ENCODE data around the gene PRKCA. TPM values are rescaled to one million over a fixed set of nuclear protein-coding genes. Genes with fewer than 3 reads are reported as not detected.

The PRKCA gene
- polyA plus RNA-seq, 3 donors: 24.5 to 28.5 (median 27.0) TPM

- no peak for DNase-seq (ENCODE audit: extremely low read depth in 1 of 11, low read depth in 9 of 11, low spot score in 4 of 11)
Measured at GRCh38 chr17:66772148-66772812, 469.9 kb downstream of the PRKCA start.

GRCh38 chr17:66775271-66775670 is 472.9 kb downstream of the PRKCA start:
- DNase-seq (ENCODE audit: extremely low read depth in 1 of 11, low read depth in 9 of 11, low spot score in 4 of 11): no peak

- no peak for DNase-seq (ENCODE audit: extremely low read depth in 1 of 11, low read depth in 9 of 11, low spot score in 4 of 11)
Measured at GRCh38 chr17:66775881-66776400, 473.5 kb downstream of the PRKCA start.

- no peak for DNase-seq (ENCODE audit: extremely low read depth in 1 of 11, low read depth in 9 of 11, low spot score in 4 of 11)
Measured at GRCh38 chr17:66776999-66777688, 474.7 kb downstream of the PRKCA start.

- no peak for DNase-seq (ENCODE audit: extremely low read depth in 1 of 11, low read depth in 9 of 11, low spot score in 4 of 11)
Measured at GRCh38 chr17:66777689-66778225, 475.3 kb downstream of the PRKCA start.

GRCh38 chr17:66778531-66779236 is 476.3 kb downstream of the PRKCA start:
- DNase-seq (ENCODE audit: extremely low read depth in 1 of 11, low read depth in 9 of 11, low spot score in 4 of 11): no peak

- DNase-seq (ENCODE audit: extremely low read depth in 1 of 11, low read depth in 9 of 11, low spot score in 4 of 11): no peak
Measured at GRCh38 chr17:66779237-66779606, 476.8 kb downstream of the PRKCA start.

GRCh38 chr17:66781135-66781534 is 478.7 kb downstream of the PRKCA start:
- no peak for DNase-seq (ENCODE audit: extremely low read depth in 1 of 11, low read depth in 9 of 11, low spot score in 4 of 11)

- no peak for DNase-seq (ENCODE audit: extremely low read depth in 1 of 11, low read depth in 9 of 11, low spot score in 4 of 11)
Measured at GRCh38 chr17:66782851-66783250, 480.4 kb downstream of the PRKCA start.

GRCh38 chr17:66783656-66784381 is 481.4 kb downstream of the PRKCA start:
- DNase-seq (ENCODE audit: extremely low read depth in 1 of 11, low read depth in 9 of 11, low spot score in 4 of 11): no peak

GRCh38 chr17:66784621-66785364 is 482.4 kb downstream of the PRKCA start:
- DNase-seq (ENCODE audit: extremely low read depth in 1 of 11, low read depth in 9 of 11, low spot score in 4 of 11): no peak

GRCh38 chr17:66786107-66786506 is 483.7 kb downstream of the PRKCA start:
- no peak for DNase-seq (ENCODE audit: extremely low read depth in 1 of 11, low read depth in 9 of 11, low spot score in 4 of 11)

GRCh38 chr17:66787914-66788313 is 485.5 kb downstream of the PRKCA start:
- no peak for DNase-seq (ENCODE audit: extremely low read depth in 1 of 11, low read depth in 9 of 11, low spot score in 4 of 11)

GRCh38 chr17:66789093-66789492 is 486.7 kb downstream of the PRKCA start:
- no peak for DNase-seq (ENCODE audit: extremely low read depth in 1 of 11, low read depth in 9 of 11, low spot score in 4 of 11)

- DNase-seq (ENCODE audit: extremely low read depth in 1 of 11, low read depth in 9 of 11, low spot score in 4 of 11): no peak
Measured at GRCh38 chr17:66789961-66790437, 487.6 kb downstream of the PRKCA start.

- no peak for DNase-seq (ENCODE audit: extremely low read depth in 1 of 11, low read depth in 9 of 11, low spot score in 4 of 11)
Measured at GRCh38 chr17:66790501-66791061, 488.2 kb downstream of the PRKCA start.

- DNase-seq (ENCODE audit: extremely low read depth in 1 of 11, low read depth in 9 of 11, low spot score in 4 of 11): no peak
Measured at GRCh38 chr17:66791347-66791746, 488.9 kb downstream of the PRKCA start.

GRCh38 chr17:66793814-66794213 is 491.4 kb downstream of the PRKCA start:
- DNase-seq (ENCODE audit: extremely low read depth in 1 of 11, low read depth in 9 of 11, low spot score in 4 of 11): no peak
